GM21786 (cell line): ENCODE measurements around the gene ENO1.

Experiments used
- ATAC-seq: cut with Tn5 transposase; IDR thresholded peaks from one replicate; pipeline ENCODE4 v1.9.1; 2021; ENCODE audit not compliant: unreplicated experiment

Gene ENO1

DNA sequence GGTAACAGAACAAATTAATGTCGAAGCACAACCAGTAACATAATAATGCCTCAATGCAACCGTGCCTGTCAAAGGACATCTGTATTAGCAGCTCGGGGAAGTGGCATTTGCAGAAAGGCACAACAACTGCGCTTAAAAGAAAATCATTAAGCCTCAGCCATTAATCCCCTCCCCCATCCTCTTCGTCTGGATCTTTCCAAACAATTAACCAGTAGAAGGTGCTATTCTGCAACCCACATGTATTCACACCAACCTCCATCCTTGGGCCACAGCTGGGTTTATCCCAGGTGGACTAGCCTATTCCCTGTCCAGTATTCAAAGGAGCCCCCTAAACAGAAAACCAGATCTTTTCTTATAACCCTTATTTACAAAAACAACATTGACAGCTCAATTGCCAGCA lies 63.6 kb downstream of the ENO1 start:
- ATAC-seq, result no peak

GRCh38 chr1:8813991-8814390 lies 64.5 kb downstream of the ENO1 start:
- ATAC-seq, result no peak

DNA sequence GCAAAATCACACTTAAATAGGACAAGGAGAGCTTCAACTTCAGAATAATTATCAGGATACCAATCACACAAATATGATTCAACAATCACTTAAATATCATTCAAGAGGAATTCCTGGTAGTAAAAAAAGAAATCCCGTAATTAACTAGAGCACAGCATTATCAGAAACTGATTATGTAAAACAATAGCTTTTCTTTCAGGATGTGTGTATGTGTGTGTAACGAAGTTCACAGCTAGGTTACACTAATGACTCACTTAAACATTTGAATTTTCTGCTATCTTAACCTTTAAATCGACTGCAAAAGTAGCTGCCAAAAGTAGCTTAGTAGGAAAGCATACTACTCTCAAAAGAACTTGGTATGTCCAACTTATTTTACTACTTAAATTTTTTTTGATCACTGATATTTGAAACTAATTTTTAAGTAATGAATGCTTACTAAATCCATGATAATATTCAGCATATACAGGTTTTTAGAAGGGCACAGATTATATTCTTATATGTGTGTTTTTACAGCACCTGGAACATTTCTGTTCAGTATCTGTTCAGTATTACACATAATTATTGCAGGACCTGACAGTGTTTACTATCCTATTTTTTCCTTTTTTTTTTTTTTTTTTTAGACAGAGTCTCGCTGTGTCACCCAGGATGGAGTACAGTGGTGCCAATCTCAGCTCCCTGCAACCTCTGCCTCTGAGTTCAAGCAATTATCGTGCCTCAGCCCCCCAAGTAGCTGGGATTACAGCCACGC lies 65.3 kb downstream of the ENO1 start:
- ATAC-seq, result no peak

DNA sequence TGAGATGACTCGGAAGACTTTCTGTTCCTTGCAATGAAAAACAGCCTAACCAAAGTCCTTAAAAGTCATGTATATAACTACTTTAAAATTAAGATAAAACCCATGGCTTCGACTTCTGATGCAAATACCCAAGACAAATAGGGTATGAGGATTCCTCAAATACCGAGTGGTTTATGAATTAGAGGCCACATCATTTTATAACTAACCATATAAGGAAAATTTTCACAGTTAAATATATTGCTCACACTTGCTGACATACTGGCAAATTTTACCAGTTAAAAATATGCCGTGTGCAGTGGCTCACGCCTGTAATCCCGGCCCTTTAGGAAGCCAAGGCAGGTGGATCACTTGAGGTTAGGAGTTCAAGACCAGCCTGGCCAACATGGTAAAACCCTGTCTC lies 66.4 kb downstream of the ENO1 start:
- no peak for ATAC-seq
